EL (cell line): ENCODE measurements around the gene ATCAY.
"Not testable (repeated sequence)": the region's sequence is repeated elsewhere in the genome, so short reads cannot be mapped to it uniquely, and the experiment has no call there.

Experiments
- DNase-seq: peaks from one replicate; pipeline ENCODE4 v3.0.0-alpha.2; 2016

The ATCAY gene

DNA sequence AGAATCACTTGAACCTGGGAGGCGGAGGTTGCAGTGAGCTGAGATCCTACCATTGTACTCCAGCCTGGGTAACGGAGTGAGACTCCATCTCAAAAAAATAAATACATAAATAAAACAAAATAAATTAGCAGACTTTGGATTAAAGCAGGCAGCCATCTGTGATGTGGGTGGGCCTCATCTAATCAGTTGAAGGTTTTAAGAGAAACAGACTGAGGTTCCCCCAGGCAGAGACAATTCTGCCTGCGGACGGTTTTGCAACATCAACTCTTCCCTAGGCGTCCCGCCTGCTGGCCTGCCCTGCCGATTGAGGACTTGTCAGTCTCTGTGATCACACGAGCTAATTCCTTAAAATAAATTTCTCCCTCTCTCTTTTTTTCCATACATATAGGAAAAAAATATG lies 23.7 kb downstream of the ATCAY start:
- DNase-seq = no peak

GRCh38 chr19:3907626-3908265 lies 27.3 kb downstream of the ATCAY start:
- no peak for DNase-seq

- DNase-seq = no peak
These were observed 28.0 kb downstream of the ATCAY start for GRCh38 chr19:3908266-3909054.

DNA sequence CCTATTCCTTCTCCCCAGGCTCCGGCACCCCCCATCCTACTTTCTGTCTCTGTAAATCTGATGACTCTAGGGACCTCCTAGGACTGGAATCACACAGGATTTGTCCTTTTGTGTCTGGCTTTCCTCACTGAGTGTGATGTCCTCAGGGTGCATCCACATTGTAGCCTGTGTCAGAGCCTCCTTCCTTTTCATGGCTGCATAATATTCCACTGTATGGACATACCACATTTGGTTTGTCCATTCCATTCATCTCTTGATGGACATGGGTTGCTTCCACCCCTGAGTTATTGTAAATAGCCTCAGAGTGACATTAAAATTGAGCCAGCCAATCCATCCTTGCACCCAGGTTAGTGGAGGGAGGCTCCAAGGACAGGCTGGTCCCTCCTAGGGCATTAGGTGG lies 29.6 kb downstream of the ATCAY start:
- DNase-seq = no peak

DNA sequence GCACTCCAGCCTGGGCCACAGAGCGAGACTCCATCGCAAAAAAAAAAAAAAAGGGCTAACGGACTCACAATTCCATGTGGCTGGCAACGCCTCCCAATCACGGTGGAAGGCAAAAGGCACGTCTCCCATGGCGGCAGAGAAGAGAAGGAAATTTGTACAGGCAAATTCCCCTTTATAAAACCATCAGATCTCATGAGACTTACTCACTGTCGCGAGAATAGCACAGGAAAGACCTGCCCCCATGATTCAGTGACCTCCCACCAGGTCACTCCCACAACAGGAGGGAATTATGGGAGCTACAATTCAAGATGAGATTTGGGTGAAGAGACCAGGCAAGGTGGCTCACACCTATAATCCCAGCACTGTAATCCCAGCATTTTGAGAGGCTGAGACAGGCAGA lies 33.7 kb downstream of the ATCAY start:
- no peak for DNase-seq

DNA sequence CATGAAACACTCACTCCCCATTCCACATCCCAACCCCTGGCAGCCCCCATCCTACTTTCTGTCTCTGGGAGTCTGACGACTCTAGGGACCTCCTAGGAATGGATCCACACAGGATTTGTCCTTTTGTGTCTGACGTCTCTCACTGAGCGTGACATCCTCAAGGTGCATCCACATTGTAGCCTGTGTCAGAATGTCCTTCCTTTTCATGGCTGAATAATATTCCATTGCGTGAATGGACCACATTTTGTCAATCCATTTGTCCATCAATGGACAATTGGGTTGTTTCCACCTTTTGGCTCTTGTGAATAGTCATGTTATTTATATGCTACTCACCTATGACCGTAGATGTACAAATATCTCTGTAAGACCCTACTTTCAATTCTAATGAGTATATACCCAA lies 35.5 kb downstream of the ATCAY start:
- no peak for DNase-seq

DNA sequence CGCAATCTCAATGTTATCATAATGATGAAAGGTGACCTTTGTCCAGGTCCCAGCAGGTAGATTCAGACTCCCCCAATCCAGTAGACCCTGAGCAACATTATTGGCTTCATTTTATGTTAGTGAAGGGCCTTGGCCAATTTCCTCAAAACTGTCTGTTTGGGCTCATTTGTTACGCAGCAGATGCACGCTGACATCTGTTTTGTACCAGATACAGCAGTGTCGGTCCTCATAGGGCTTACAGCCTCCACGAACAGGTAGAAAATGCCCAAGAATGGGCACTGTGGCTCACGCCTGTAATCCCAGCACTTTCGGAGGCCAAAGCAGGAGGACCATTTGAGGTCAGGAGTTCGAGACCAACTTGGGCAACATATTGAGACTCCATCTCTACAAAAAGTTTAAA lies 39.3 kb downstream of the ATCAY start:
- DNase-seq = no peak

GRCh38 chr19:3923096-3923758 lies 42.7 kb downstream of the ATCAY start:
- no peak for DNase-seq

DNA sequence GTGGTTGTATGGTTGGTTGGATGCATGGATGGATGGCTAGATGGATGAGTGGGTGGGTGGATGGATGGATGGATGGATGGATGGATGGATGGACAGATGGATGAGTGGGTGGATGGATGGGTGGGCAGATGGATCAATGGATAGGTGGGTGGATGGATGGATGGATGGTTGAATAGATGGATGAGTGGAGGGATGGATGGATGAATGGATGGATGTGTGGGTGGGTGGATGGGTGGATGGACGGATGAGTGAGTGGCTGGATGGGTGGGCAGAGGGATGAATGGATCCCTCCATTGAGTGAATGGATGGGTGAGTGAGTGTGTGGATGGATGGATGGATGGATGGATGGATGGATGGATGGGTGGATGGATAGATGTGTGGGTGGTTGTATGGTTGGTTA lies 43.4 kb downstream of the ATCAY start:
- no peak for DNase-seq

- DNase-seq = no peak
These were observed 50.6 kb downstream of the ATCAY start for GRCh38 chr19:3931041-3931440.

DNA sequence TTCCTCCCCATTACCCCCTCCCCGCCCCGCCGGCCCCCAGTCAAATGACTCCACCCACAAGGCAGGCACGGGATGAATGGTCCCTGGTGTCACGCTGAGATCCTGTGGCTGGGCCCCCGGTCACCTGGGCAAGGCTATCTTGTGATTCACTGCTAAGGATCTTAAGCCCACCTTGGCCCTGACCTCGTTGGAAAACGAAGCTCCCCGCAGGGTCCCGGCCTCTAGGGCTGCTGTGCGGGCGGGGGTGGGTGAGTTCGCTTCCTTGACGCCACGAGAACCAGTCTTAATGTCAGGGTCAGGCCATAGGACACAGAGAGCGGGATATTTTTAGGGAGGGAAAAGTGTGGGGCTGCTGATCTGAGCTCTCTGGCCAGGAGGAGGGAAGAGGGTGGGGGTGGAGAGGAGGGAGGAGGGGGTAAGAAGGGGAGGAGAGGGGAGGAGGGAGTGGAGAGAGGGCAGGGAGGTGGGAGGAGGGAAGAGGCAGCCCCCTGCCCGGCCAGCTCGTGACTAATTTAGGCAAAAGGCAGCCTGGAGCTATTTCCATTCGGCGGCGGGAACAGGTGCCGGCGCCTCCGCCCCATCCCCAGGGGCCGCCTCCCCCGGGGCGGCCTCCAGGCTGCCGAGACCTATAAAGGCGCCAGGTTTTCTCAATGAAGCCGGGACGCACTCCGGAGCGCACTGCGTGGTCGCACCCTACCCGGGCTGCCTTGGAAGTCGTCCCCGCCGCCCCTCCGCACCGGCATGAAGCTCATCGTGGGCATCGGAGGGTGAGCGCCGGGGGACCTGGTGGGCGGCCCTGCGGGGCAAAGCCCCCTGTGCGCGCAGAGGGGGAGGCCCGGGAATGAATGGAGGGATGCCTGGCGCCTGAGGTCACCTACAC lies 52.7 kb downstream of the ATCAY start, which contains the start of gene NMRK2:
Gene NMRK2, plus strand, starts transcription at position 139 of the 880 bp plus-strand sequence. Its CDS starts 603 bp downstream, at position 742.
- no peak for DNase-seq

DNA sequence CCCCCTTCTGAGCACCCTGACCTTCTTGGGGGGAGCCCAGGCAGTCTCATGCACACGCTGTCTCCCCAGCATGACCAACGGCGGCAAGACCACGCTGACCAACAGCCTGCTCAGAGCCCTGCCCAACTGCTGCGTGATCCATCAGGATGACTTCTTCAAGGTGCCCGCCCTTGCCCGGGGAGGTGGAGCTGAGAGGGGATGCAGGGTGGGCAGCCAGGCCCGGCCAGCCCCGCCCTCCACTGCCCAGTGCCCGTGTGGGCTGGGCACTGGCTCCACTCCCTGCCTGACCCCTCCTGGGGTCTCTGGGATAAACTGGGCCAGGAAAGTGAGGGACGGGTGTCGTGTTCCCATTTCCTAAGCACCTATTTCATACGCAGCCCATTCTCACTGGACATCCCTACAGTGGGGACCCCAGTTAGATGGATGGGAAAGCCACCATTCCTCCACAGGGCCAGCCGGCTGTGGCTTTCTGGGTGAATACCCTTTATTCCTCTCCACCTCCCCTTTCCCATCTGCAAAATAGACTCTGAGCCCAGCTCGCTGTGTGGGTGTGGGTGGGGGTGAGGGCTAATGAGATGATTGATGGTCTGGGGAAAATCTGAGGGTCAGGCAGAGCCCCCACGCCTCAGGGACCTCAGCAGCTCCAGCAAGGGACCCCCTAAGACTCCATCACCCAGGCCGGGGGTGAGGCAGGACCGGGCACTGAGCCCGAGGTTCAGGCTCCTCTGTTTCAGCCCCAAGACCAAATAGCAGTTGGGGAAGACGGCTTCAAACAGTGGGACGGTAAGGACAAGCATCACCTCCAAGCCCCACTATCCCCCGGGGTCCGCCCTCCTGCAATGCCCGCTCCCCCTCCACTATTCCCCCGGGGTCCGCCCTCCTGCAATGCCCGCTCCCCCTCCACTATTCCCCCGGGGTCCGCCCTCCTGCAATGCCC lies 56.3 kb downstream of the ATCAY start:
- no peak for DNase-seq

DNA sequence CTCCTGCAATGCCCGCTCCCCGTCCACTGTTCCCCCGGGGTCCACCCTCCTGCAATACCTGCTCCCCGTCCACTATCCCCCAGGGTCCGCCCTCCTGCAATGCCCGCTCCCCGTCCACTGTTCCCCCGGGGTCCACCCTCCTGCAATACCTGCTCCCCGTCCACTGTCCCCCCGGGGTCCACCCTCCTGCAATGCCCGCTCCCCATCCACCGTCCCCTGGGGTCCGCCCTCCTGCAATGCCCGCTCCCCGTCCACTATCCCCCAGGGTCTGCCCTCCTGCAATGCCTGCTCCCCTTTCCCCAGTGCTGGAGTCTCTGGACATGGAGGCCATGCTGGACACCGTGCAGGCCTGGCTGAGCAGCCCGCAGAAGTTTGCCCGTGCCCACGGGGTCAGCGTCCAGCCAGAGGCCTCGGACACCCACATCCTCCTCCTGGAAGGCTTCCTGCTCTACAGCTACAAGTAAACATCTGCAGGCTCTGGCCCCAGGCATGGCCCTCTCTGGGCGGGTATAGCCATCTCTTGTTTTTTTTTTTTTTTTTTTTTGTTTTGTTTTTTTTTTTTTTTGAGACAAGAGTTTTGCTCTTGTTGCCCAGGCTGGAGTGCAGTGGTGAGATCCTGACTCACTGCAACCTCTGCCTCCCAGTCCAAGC lies 57.9 kb downstream of the ATCAY start:
- DNase-seq = not testable (repeated sequence)

DNA sequence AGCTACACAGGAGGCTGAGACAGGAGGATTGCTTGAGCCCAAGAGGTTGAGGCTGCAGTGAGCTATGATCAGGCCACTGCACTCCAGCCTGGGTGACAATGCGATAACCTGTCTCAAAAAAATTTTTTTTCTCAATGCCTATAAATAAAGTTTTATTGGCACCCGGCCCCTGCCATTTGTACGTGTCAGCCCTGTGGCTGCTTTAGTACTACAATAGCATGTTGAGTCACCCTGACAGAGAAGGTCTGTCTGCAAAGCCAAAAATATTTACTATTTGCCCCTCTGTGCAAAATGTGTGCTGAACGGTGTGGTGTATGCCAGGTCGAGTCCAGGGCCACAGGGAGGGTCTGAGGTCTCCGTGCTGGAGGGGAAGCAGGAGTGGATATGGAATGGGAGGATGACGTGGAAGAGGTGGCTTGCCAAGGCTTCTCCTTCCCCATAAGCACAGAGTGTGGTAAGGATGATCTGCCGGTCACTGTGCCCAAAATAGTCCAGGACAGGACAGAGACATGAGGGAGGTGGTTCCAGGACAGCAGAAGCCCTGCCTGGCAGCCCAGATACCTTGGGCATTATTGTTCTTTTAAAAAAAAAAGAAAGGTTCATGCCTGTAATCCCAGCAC lies 62.4 kb downstream of the ATCAY start:
- no peak for DNase-seq

DNA sequence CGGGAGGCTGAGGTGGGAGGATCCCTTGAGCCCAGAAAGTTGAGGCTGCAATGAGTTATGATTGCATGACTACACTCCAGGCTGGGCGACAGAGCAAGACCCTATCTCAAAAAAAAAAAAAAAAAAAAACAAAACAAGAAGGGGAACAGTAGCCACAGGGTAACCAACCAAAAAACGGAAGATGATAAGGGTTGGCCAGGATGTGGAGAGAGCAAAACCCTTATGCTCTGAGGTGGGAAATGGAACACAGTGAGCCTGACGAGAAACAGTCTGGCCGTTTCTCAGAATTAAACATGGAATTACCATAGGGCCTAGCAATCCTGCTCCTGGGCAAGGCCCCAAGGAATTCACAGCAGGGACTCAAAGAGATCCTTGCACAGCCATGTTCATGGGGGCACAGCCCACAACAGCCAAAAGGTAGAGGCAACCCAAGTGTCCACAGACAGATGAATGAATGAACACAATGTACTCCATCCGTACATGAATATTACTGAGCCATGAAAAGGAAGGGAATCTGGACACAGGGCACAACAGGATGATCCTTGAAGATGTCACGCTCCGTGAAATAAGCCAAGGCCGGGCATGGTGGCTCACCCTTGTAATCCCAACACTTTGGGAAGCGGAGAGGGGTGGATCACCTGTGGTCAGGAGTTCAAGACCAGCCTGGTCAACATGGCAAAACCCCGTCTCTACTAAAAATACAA lies 63.7 kb downstream of the ATCAY start:
- no peak for DNase-seq

- DNase-seq = no peak
These were observed 65.4 kb downstream of the ATCAY start for GRCh38 chr19:3945838-3946237.

GRCh38 chr19:3947316-3947933 lies 66.9 kb downstream of the ATCAY start:
- not testable (repeated sequence) for DNase-seq

DNA sequence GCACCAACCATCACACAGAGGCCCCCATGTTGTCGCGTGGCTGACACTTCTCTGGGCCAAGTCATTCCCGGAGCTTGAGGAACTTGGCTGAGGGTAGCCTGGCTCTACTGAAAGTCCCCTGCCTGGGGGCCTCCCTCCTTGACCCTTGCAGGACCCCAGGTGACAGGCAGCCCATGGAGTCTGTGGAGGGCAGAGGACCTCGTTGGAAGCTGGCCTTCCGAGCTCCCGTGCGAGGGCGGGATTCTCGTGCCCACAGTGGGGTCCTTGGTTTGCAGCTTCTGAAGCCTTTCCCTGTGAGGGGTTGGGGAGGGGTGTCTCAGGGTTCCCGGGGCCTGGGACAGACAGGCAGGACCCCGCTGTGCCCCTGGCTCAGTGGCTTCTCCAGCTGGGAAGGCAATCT lies 68.8 kb downstream of the ATCAY start:
- DNase-seq = no peak

- no peak for DNase-seq
These were observed 69.7 kb downstream of the ATCAY start for GRCh38 chr19:3949997-3950859.
